Activated CD8-positive, alpha-beta T cell treated with anti-CD3 and anti-CD28 coated beads, Interleukin-2, amount 10 ng/mL, durations not matched to agents 7 days and 5 days (primary cell): ENCODE data around the gene MEIKIN. TPM values are rescaled to one million over a fixed set of nuclear protein-coding genes. Genes with fewer than 3 reads are reported as not detected.

Source experiments
- ATAC-seq: fragments of 150-1000 bp; cut with Tn5 transposase; one replicate; pipeline ENCODE4 v1.10.0; 2021; ENCODE audit warnings: moderate library complexity
- CTCF ChIA-PET: fragments of 350-600 bp; sonication (Branson Sonifier 250); formaldehyde crosslinking; loops from one replicate; lab custom pipeline; 2021; ENCODE audit warnings: antibody characterized with exemption; lab: Charles Lee
- POLR2A ChIA-PET: fragments of 350-600 bp; sonication (Branson Sonifier 250); formaldehyde crosslinking; loops from one replicate; lab custom pipeline; 2021; ENCODE audit warnings: antibody characterized with exemption; lab: Charles Lee
- DNase-seq: peaks from one replicate; pipeline ENCODE4 v3.0.0-alpha.2; 2020
- H3K27ac Mint-ChIP-seq: one replicate; pipeline ENCODE4 v1.8.0; 2021; ENCODE audit warnings: mild to moderate bottlenecking, mixed read lengths
- H3K27me3 Mint-ChIP-seq: one replicate; pipeline ENCODE4 v1.8.0; 2021; ENCODE audit warnings: low read depth, mixed read lengths
- H3K36me3 Mint-ChIP-seq: one replicate; pipeline ENCODE4 v1.8.0; 2021; ENCODE audit warnings: low read depth, mixed read lengths
- H3K4me1 Mint-ChIP-seq: one replicate; pipeline ENCODE4 v1.8.0; 2021; ENCODE audit warnings: low read depth, mixed read lengths
- H3K4me3 Mint-ChIP-seq: one replicate; pipeline ENCODE4 v1.8.0; 2021; ENCODE audit warnings: mild to moderate bottlenecking, mixed read lengths
- H3K9me3 Mint-ChIP-seq: one replicate; pipeline ENCODE4 v1.8.0; 2022; ENCODE audit warnings: mixed read lengths; ENCODE audit not compliant: insufficient read depth
- total RNA-seq, 2 experiments: library from RNA; stranded (reverse); gene quantifications; one replicate each; pipeline ENCODE4 v1.2.3, GENCODE V29; 2021

MEIKIN gene
- total RNA-seq = not detected

GRCh38 chr5:131945551-131946168 is at the start of gene MEIKIN:
Gene MEIKIN (minus strand): TSS chr5:131945663. CDS start chr5:131945505, 158 bp downstream.
- Mint-ChIP-seq H3K36me3 (no peaks in the 10 kb centered on the region), H3K9me3 (no peaks in the 10 kb centered on the region), H3K27me3 (peaks cover 7% of the 10 kb centered on the region), H3K4me3 (no peak within 1 kb of the TSS), H3K27ac (no peak within 1 kb of the TSS), H3K4me1 (no peaks in the 10 kb centered on the region)
- DNase-seq (no peak), ATAC-seq (no peak)
- CTCF ChIA-PET = no interaction called here
- POLR2A ChIA-PET = no interaction called here

GRCh38 chr5:131994533-131995226 is 49.2 kb upstream of the MEIKIN start:
- no peak for ATAC-seq
- CTCF ChIA-PET = no interaction called here
- POLR2A ChIA-PET = no interaction called here

GRCh38 chr5:131994090-131994489 is 48.6 kb upstream of the MEIKIN start:
- CTCF ChIA-PET = interaction anchor here (0.8 kb wide), 1 partner anchor 405 kb away, joined by 3 read pairs; no protein-coding TSS in a partner anchor
- no peak overlapping the region for H3K27ac Mint-ChIP-seq
- POLR2A ChIA-PET = no interaction called here

More at GRCh38 chr5:131994533-131995226, 49.2 kb upstream of the MEIKIN start:
- Mint-ChIP-seq H3K4me3 (no peak overlapping the region), H3K4me1 (peaks cover 32% of the 10 kb centered on the region), H3K9me3 (no peaks in the 10 kb centered on the region), H3K27ac (no peak overlapping the region), H3K36me3 (peaks cover 2% of the 10 kb centered on the region), H3K27me3 (no peaks in the 10 kb centered on the region)
- no peak for DNase-seq

GRCh38 chr5:131993676-131994075 is 48.2 kb upstream of the MEIKIN start:
- no peak for ATAC-seq
- Mint-ChIP-seq H3K4me1 (peaks cover 22% of the 10 kb centered on the region), H3K4me3 (no peak overlapping the region), H3K27ac (no peak overlapping the region), H3K36me3 (peaks cover 2% of the 10 kb centered on the region), H3K9me3 (no peaks in the 10 kb centered on the region), H3K27me3 (no peaks in the 10 kb centered on the region)
- ChIA-PET CTCF (interaction anchor here (0.8 kb wide), 1 partner anchor 405 kb away, joined by 3 read pairs; no protein-coding TSS in a partner anchor), POLR2A (no interaction called here)
- no peak for DNase-seq

More at GRCh38 chr5:131994090-131994489, 48.6 kb upstream of the MEIKIN start:
- Mint-ChIP-seq H3K4me1 (peaks cover 26% of the 10 kb centered on the region), H3K9me3 (no peaks in the 10 kb centered on the region), H3K27me3 (no peaks in the 10 kb centered on the region), H3K4me3 (no peak overlapping the region), H3K36me3 (peaks cover 2% of the 10 kb centered on the region)
- ATAC-seq (no peak), DNase-seq (no peak)

- peaks cover 12% of the 10 kb centered on the region for H3K4me1 Mint-ChIP-seq
- no peaks in the 10 kb centered on the region for H3K9me3 Mint-ChIP-seq
- H3K27me3 Mint-ChIP-seq = no peaks in the 10 kb centered on the region
- no peak overlapping the region for H3K27ac Mint-ChIP-seq
- no peaks in the 10 kb centered on the region for H3K36me3 Mint-ChIP-seq
- H3K4me3 Mint-ChIP-seq = no peak overlapping the region
- ATAC-seq (no peak), DNase-seq (no peak)
- POLR2A ChIA-PET = no interaction called here
- CTCF ChIA-PET = interaction anchor here (0.9 to 1.1 kb wide), 2 partner anchors 15 to 403 kb away, joined by 3 to 5 read pairs; no protein-coding TSS in a partner anchor
These were observed 46.9 kb upstream of the MEIKIN start for GRCh38 chr5:131992370-131992769.

GRCh38 chr5:131991593-131992324 is 46.3 kb upstream of the MEIKIN start:
- no peak overlapping the region for H3K27ac Mint-ChIP-seq
- no peak for DNase-seq
- H3K27me3 Mint-ChIP-seq = no peaks in the 10 kb centered on the region
- no peaks in the 10 kb centered on the region for H3K36me3 Mint-ChIP-seq
- no peak for ATAC-seq
- H3K4me1 Mint-ChIP-seq = peaks cover 6% of the 10 kb centered on the region
- CTCF ChIA-PET = interaction anchor here (0.9 to 1.1 kb wide), 2 partner anchors 16 to 402 kb away, joined by 3 to 5 read pairs; no protein-coding TSS in a partner anchor
- no peaks in the 10 kb centered on the region for H3K9me3 Mint-ChIP-seq
- POLR2A ChIA-PET = no interaction called here
- no peak overlapping the region for H3K4me3 Mint-ChIP-seq

- peaks cover 9% of the 10 kb centered on the region for H3K4me1 Mint-ChIP-seq
- no peak overlapping the region for H3K27ac Mint-ChIP-seq
- ATAC-seq = no peak
- H3K9me3 Mint-ChIP-seq = no peaks in the 10 kb centered on the region
- H3K36me3 Mint-ChIP-seq = no peaks in the 10 kb centered on the region
- POLR2A ChIA-PET = no interaction called here
- H3K27me3 Mint-ChIP-seq = no peaks in the 10 kb centered on the region
- H3K4me3 Mint-ChIP-seq = no peak overlapping the region
- no peak for DNase-seq
- CTCF ChIA-PET = interaction anchor here (0.9 kb wide), 1 partner anchor 17 kb away, joined by 5 read pairs; no protein-coding TSS in a partner anchor
These were observed 45.3 kb upstream of the MEIKIN start for GRCh38 chr5:131990716-131991115.

- DNase-seq (no peak), ATAC-seq (no peak)
- Mint-ChIP-seq H3K27ac (no peak overlapping the region), H3K9me3 (no peaks in the 10 kb centered on the region), H3K27me3 (no peaks in the 10 kb centered on the region), H3K4me1 (peaks cover 21% of the 10 kb centered on the region), H3K4me3 (no peak overlapping the region), H3K36me3 (no peaks in the 10 kb centered on the region)
- POLR2A ChIA-PET = no interaction called here
- CTCF ChIA-PET = interaction anchor here (1.2 kb wide), 1 partner anchor 19 kb away, joined by 5 read pairs; no protein-coding TSS in a partner anchor
These were observed 43.1 kb upstream of the MEIKIN start for GRCh38 chr5:131988601-131989000.

GRCh38 chr5:131987251-131987650 is 41.8 kb upstream of the MEIKIN start:
- Mint-ChIP-seq H3K9me3 (no peaks in the 10 kb centered on the region), H3K36me3 (peaks cover 2% of the 10 kb centered on the region), H3K27ac (no peak overlapping the region), H3K27me3 (peaks cover 3% of the 10 kb centered on the region), H3K4me3 (no peak overlapping the region), H3K4me1 (peaks cover 34% of the 10 kb centered on the region)
- CTCF ChIA-PET = no interaction called here
- DNase-seq (no peak), ATAC-seq (no peak)
- POLR2A ChIA-PET = no interaction called here

- CTCF ChIA-PET = no interaction called here
- Mint-ChIP-seq H3K9me3 (no peaks in the 10 kb centered on the region), H3K27ac (peak overlapping the region; percentile 23), H3K27me3 (peaks cover 3% of the 10 kb centered on the region), H3K4me3 (no peak overlapping the region), H3K4me1 (peaks cover 34% of the 10 kb centered on the region), H3K36me3 (peaks cover 2% of the 10 kb centered on the region)
- POLR2A ChIA-PET = no interaction called here
- DNase-seq (no peak), ATAC-seq (no peak)
These were observed 40.9 kb upstream of the MEIKIN start for GRCh38 chr5:131986161-131986912.

- POLR2A ChIA-PET = no interaction called here
- Mint-ChIP-seq H3K4me1 (peaks cover 34% of the 10 kb centered on the region), H3K4me3 (no peak overlapping the region), H3K9me3 (no peaks in the 10 kb centered on the region), H3K27me3 (peaks cover 8% of the 10 kb centered on the region), H3K27ac (no peak overlapping the region), H3K36me3 (peaks cover 2% of the 10 kb centered on the region)
- DNase-seq (no peak), ATAC-seq (no peak)
- CTCF ChIA-PET = no interaction called here
These were observed 39.6 kb upstream of the MEIKIN start for GRCh38 chr5:131984956-131985665.
